GM19328 (cell line): ENCODE results near the gene TMEM209.
"Not testable (repeated sequence)": the region's sequence is repeated elsewhere in the genome, so short reads cannot be mapped to it uniquely, and the experiment has no call there.

ENCODE experiments used
- ATAC-seq: cut with Tn5 transposase; IDR thresholded peaks from one replicate; pipeline ENCODE4 v1.9.1; 2021; ENCODE audit warnings: mild to moderate bottlenecking, moderate library complexity; ENCODE audit not compliant: unreplicated experiment

Gene TMEM209

DNA sequence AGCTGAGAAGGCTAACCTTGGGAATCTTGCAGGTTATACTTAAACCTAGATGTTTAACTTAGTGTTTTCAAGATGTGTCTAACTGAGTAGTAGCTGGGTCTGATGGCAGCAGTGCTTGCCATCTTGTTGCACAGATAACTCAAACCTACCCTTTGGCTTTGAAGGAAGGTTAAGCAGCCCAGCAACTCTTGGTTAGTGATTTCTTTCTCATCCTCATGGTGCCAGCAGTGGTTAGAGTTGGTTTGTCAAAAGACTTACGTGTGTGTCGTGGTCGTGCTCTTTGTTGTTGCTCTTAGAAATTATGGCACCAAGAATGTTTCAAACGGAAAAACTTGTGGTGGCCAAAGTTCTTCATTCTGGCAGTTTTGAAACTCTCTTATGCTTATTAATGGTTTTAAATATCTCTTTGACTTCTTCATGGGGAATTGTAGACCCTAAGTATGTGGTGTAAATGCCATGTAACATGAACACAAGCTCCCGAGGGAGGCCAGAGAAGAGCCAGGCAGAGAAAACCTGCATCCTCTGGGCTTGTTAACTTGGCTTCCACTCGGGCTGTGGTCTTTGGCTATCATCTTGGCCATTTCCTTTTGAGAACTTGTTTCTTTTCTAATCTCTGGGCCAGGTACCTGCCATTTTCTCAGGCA lies 73.9 kb downstream of the TMEM209 start:
- ATAC-seq: no peak

- ATAC-seq: no peak
Measured at GRCh38 chr7:130129011-130129411, 76.2 kb downstream of the TMEM209 start.

DNA sequence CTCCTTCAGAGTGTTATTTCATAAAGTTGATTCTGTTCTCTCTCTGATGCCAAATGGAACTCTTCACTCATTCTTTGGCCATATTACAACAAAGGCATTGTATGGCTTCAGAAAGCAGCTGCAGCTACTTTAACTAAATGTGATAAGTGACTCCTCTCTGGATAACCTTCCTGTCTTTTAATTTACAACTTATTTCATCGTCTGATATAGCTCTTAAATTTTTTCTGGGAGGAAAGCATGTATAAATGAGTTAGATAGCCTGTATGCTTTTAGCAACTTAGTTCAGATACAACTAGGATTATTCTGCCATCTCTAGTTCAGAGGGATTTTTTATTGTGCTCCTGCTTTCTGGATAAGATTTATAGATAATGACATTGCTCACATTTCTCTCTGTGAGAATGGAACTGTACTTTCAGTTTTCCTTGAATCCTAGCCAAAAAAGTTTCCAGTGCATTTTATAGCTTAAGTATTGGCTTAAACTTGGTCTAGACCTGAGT lies 77.3 kb downstream of the TMEM209 start:
- ATAC-seq: no peak

GRCh38 chr7:130127404-130127803 lies 77.8 kb downstream of the TMEM209 start:
- no peak for ATAC-seq

- not testable (repeated sequence) for ATAC-seq
Measured at GRCh38 chr7:130126840-130127239, 78.4 kb downstream of the TMEM209 start.

- no peak for ATAC-seq
Measured at GRCh38 chr7:130124711-130125110, 80.5 kb downstream of the TMEM209 start.

DNA sequence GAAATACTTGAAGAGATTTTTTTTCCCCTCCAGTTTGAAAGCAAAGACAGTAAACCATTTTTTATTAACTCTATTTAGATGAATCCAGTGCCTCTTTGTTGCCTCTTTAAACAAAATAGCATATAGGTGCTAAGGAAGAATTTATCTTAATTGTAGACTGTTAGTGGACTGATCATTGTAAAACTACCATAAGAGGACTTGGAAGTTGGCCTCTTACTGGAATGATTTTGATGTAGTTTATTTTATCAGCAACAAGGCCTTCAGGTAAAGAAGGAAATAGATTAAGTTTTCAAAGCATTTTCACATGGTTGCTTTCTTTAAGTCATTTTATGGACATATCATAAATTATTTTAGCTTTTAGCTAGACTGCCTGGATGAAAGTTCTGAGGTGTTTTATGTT lies 81.7 kb downstream of the TMEM209 start:
- no peak for ATAC-seq

GRCh38 chr7:130118801-130119200 lies 86.4 kb downstream of the TMEM209 start:
- ATAC-seq: no peak

DNA sequence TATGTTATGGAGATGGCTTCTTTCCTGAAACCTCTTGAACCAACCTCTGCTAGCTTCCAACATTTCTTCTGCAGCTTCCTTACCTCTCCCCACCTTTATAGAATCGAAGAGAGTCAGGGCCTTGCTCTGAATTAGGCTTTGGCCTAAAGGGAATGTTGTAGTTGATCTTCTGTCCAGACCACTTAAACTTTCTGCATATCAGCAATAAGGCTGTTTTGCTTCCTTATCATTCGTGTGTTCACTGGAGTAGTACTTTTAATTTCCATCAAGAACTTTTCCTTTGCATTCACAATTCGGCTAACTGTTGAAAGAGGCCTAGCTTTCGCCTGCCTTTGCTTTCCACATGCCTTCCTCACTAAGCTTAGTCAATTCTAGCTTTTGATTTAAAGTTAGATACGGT lies 86.9 kb downstream of the TMEM209 start:
- ATAC-seq: no peak

GRCh38 chr7:130114776-130115175 lies 90.4 kb downstream of the TMEM209 start:
- ATAC-seq: no peak
